NCI-H748 (cell line): ENCODE data around the gene CIDEC.
"Not testable (repeated sequence)": the region's sequence is repeated elsewhere in the genome, so short reads cannot be mapped to it uniquely, and the experiment has no call there.

Experiments
- DNase-seq: peaks from one replicate; lab custom pipeline; 2025; ENCODE audit not compliant: unreplicated experiment; lab: John Stamatoyannopoulos, UW

The CIDEC gene

DNA sequence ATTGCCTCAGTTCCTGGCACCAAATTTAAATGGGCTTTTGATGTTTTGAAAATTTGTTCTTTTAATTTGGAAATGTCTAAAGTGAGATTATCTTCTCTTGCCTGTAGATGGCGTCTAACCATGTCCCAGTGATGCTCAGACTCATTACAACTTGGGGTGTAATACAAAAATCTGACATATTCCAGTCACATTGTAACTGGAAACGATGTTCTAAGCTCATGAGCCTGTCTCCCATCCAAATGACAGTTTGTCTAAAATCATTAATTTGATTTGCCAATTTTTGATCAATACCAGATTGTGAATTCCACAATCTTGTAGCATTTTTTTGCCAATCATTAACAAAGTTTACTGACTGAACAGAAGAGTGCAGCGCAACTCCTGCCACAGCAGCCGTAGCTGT lies 31.2 kb downstream of the CIDEC start:
- DNase-seq: peak; percentile 4

DNA sequence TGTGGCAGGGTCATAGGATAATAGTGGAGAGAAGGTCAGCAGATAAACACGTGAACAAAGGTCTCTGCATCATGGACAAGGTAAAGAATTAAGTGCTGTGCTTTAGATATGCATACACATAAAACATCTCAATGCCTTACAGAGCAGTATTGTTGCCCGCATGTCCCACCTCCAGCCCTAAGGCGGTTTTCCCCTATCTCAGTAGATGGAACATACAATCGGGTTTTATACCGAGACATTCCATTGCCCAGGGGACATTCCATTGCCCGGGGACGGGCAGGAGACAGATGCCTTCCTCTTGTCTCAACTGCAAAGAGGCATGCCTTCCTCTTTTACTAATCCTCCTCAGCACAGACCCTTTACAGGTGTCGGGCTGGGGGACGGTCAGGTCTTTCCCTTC lies 32.2 kb downstream of the CIDEC start:
- not testable (repeated sequence) for DNase-seq

DNA sequence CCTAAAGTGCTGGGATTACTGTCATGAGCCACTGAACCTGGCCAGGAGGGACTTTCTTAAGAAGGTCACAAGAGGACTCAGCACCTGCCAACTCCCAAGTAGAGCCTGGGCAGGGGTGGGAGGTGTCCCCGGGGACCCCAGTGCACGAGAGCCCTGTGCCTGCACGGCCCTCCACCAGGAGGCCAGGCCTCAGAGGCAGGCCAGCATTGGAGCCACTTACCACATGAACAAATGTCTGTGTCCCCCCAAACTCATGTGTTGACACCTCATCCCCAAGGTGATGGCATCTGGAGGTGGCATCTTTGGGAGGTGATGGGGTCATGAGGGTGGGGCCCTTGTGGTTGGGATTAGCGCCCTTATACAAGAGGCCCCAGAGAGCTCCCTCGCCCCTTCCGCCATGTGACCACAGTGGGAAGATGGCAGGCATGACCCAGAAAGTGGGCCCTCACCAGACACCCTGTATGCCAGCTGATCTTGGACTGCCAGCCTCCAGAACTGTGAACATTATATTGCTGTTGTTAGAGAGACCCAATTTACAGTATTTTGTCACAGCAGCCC lies 33.0 kb downstream of the CIDEC start:
- DNase-seq: no peak

DNA sequence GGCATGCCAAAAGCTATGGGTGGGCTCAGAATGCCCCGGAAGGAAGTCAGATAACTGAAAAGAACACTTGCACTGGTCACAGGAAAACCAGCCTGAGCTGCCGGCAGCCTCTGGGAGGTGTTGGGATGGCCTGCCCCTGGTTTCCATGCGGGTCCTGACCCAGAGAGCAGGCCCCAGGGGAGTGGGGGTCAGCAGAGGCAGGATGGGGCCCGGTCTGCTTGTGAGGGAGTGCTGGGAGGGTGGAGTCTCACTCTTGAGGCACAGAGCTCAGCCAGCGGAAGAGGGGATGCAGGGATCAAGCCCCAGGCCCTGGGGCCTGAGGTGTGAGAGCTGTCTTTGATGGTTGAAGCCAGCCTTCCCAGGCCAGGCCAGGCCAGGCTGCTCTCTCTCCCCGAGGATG lies 33.8 kb downstream of the CIDEC start:
- no peak for DNase-seq

DNA sequence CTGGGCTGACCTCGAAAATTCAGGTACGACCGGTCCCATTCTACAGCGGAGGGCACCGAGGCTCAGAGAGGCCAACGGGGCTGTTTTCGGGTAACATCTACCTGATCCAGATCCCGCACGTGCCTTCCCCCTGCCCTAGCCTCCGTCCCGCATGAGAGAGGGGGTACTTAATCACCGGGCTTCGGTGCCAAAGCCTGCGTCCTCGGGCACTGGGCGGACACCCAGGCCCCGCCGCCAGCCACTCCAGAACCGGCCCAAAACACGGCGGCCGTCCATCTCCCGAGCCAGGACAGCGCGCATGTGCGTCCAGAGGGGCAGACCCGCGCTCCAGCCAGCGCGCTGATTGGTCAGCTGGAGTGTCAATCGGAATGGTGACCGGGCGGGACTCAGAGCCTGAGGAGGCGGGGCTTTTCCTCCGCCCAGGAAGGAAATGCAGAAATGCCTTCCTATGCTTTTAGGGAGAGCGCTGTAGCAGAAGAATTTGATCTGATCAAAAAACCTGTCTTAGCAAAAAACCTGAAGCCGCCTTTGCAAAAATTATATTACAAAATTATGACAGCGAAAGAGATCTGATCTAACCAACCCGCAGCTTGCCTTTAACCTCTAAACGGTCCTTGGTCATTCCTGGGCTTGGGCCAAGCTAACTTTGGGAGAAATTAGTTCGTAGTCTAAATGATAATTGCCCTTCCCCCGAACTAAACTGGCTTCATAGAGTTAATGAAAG lies 36.2 kb downstream of the CIDEC start, which contains the start of gene RPUSD3:
Gene RPUSD3, minus strand, starts transcription at position 294 of the 724 bp plus-strand sequence. Its CDS starts 18 bp downstream, at position 276.
- DNase-seq: peak; percentile 89

DNA sequence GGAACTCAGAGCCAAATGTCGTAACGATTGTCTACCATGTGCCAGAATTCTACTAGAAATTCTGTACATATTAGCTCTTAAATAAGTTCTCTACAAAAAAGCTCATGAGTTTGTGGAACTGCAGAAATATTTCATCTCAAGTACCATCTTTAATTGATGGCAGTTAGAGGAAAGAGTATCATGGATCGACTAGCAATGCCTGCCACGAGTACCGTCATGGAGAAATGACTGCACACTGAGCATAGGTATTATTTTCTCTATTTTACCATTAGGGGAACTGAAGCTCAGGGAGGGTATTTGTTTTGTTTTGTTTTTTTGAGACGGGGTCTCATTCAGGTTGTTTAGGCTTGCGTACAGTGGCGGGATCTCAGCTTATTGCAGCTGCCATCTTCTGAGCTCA lies 39.0 kb downstream of the CIDEC start:
- no peak for DNase-seq

DNA sequence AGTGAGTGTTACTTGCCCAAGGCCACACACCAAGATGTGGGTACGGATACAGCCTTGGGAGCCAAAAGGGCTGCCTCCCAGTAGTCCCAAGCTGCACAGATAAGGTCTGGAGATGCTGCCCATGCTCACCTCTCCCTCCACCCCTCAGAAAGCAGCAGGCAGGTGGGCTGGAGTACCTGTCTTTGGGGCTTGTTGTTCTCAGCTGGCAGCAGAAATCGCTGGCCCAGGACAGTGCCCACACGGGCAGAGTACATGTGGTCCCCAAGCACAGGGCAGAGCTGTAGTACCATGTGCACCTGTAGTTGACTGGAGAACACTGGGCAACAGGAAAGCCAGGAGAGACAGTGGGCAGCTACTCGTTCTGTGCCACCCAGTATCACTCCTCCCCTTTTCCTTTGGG lies 41.2 kb downstream of the CIDEC start:
- no peak for DNase-seq

DNA sequence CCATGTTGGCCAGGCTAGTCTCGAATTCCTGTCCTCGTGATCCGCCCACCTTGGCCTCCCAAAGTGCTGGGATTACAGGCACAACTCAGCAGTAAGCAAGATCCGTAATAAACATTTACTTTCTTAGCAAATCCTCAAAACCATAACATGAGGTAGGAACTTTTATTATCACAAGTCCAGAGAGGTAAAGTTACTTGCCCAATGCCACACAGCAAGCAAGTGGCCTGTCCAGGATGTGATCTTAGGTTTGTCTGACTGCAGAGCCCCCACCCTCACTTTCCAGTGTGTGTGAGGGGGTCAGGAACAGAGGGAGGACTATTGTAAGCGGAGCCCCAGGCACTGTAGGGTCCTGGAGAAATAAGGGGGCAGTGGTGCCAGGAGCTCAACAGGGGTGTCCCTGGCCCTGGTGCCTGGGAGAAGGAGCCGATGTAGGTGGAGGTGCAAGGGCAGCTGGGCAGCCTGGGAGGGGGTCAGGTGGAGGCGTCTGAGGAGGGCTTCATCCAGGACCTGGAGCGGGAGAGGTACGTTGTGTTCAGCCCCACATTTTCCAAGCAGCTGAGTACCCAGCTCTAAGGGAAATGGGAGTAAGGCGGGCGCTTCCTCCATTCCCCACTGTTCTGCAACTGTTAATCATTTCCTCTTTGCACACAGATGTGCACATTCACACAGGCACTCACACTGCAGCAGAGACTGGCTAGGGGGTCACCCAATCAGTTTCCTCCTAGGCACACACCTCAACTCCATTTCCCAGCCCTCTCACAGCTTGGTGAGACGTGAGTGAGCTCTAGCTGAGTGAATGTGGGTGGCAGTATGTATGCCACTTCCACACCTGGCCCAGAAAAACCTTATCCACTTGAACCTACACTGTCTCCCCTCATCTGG lies 42.1 kb downstream of the CIDEC start:
- DNase-seq: no peak

DNA sequence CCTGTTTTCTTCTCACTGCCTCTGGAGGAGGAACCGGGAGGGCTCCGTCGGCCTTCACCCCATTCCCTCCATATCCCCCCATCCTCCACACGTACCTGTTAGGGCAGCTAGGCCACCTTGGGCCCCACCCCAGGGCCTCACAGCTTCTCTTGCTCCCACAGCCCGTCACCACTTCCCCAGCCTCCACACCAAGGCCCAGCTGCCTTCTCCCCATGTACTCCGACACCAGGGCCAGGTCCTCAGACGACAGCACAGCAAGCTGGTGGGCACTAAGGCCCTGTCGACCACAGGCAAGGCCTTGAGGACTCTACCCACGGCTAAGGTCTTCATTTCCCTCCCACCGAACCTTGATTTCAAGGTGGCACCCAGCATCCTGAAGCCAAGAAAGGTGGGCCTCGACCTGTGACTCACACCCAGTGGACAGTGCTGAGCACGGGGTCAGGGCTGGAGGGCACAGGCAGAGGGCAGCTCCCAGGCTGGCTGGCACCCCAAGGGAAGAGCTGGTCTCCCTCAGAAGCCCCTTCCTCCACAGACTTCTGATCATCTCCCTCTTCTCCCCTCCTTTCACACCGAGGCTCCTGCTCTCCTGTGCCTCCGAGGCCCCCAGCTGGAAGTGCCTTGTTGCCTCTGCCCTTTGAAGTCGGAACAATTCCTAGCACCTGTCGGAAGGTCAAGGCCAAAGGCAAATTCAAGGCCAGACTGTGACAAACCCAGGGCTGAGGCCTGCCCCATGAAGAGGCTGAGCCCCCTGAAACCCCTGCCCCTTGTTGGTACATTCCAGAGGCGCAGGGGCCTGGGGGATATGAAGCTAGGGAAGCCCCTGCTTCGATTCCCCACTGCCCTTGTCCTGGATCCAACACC lies 45.3 kb downstream of the CIDEC start:
- no peak for DNase-seq

DNA sequence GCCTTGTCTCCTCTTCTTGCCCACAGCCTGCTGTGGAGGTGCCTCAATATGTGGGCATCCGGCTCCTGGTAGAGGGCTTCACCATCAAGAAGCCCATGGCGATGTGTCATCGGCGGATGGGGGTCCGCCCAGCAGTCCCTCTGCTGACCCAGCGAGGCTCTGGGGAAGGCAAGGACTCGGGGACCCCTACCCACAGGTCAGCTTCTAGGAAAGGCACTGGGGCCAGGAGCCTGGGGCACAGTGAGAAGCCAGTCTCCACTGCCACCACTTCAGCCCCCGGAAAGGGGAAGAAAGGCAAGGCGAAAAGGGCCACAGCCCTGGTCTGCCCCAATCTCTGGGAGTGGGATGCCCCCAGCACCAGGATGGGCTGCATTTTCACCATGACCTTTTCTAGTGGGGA lies 47.0 kb downstream of the CIDEC start:
- DNase-seq: no peak

DNA sequence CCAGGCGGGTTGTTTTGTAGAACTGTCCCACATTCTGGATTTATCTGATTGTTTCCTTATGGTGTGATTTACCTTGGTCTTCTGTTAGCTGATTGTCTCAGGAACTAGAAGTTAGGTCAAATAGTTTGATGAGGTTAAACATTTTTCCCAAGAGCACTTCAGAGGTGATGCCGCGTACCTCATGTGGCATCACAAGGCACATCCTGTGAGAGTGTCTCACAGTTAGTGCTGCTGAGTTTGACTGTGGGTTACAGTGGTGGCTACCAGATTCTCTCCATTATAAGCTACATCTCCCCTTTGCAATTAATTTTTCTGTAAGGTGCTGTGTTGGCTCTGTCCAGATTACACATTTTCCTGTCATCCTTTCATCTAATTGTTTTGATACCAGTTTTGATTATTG lies 48.8 kb downstream of the CIDEC start:
- no peak for DNase-seq

DNA sequence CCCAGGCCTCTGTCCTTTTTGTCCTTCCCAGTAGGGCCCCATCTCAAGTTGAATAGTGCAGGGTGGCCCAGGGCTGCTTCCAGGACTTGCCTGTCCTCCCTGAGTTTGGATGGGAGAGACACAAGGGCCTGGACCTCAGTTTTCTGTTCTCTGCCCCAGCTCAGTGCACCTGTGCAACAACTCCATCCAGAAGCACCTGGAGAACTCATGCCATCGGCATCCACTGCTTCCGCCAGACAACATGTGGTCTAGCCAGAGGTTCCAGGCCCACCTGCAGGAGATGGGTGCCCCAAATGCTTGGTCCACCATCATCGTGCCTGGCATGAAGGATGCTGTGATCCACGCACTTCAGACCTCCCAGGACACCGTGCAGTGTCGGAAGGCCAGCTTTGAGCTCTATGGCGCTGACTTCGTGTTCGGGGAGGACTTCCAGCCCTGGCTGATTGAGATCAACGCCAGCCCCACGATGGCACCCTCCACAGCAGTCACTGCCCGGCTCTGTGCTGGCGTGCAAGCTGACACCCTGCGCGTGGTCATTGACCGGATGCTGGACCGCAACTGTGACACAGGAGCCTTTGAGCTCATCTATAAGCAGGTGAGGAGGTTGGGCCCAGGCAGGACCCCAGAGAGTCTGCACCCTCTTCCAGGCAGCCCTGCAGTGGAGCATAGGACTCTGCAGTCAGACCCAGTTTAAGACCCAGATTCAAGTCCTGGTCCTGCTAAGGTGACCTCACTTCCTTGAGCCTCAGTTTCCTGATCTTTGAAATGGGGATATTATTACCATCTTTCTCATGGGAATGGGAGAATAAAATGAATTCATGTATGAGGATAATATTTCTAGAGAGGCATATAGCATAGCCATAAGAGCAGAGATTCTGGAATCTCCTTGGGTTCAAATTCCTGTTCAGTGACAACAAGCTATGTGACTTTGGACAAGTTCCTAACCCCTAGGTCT lies 51.0 kb downstream of the CIDEC start:
- no peak for DNase-seq

DNA sequence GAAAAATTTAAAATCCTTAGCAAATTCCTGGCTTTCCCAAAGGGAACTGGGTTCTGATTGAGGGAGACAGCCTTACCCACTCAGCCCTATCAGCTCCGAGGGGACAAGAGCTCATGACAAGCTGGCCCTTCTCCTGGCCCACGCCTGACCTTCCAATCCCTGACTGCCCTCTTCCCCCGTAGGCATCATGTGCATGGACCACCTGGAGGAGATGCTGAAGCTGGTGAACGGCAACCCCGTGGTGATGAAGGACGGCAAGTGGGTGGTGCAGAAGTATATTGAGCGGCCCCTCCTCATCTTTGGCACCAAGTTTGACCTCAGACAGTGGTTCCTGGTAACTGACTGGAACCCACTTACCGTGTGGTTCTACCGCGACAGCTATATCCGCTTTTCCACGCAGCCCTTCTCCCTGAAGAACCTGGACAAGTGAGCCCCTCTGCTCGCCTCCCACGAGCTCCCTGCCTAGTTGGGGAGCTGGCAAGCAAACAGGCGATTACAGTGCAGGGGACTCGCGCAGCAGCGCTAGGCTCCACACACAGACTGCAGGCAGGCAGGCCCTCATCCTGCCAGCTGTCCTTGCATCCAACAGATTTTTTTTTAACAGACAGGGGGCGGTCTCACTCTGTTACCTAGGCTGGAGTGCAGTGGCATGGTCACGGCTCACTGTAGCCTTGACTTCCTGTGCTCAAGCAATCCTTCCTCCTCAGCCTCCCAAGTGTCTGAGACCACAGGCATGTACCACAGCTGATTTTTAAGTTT lies 53.1 kb downstream of the CIDEC start:
- peak; percentile 20 for DNase-seq

DNA sequence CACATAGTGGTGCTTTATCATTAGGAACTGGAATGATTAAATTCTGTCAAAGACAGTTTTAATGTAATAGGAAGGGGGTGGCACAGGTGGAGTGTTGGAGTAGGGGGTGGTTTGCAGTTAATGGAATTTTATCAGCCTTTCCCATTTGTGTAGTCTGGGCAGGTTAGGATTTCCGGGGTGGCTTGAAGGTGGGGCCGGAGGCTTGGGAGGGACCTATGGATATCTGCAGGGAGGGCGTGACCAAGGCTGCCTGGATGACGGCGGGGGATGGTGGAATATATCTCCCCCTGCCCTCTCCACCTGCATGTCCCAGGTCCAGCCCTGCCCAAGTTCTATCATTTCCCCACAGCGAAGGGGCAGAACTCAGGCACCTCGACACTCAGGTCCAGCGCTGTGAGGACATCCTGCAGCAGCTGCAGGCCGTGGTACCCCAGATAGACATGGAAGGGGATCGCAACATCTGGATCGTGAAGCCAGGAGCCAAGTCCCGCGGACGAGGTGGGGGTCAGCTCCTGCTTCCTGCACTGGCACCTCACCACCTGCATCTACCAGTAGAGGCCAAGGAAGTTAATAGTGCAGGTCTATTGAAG lies 54.5 kb downstream of the CIDEC start:
- no peak for DNase-seq

DNA sequence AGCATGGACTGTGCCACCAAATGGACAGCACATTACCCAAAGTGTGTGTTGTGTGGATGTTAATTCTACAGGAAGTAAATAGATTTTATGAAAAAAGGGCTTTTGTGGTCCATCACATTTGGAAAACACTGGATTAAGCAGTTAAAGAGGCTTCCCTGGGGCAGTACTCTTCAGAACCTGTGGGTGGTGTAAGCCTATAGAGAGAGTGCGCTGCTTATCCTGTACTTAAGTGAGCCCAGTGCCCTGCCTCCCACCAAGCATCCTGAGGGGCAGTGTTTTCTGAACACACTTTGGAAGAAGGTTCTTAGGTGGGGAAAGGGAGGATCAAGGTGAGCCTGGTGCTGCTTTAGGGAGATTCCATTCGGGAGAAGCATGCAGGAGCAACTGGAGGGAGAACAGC lies 59.1 kb downstream of the CIDEC start:
- DNase-seq: no peak

DNA sequence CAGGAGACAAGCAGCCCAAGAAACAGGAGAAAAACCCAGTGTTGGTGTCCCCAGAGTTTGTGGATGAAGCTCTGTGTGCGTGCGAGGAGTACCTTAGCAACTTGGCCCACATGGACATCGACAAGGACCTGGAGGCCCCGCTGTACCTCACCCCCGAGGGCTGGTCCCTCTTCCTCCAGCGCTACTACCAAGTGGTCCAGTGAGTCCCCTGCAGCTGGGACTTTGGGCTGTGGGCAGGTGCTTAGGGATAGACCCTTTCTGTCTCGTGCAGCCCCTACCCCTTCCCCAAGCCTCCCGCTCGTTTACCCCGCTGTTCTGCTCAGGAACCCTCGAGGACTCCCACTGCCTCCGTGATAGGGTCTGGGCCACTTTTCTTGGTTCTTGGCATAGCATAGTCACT lies 59.5 kb downstream of the CIDEC start:
- DNase-seq: no peak

DNA sequence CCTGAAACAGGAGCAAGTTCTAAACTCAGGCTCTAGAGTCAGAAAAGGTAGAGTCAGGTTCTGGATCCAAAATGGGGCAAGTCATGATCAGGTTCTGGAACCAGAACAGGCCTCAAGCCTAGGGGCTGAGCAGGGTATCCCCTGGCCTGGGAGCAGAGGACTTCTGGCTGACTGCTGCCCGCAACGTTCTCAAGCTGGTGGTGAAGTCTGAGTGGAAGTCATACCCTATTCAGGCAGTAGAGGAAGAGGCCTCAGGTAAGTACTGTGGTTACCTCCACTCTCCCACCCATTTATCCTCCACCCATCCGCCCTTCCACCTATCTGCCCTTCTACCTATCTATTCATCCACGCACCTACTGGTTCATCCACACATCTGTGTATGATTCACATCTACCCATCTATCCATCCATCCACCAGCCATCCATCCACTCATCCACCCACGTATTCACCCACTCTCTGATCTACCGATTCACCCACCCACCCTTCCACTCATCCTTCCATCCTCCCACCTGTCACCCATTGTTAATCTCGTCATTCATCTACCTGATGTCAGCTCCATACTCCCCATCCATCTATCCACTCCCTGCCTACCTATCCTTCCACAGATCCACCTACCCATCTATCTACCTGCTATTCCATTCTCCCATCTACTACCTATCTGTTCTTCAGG lies 61.3 kb downstream of the CIDEC start:
- DNase-seq: no peak

DNA sequence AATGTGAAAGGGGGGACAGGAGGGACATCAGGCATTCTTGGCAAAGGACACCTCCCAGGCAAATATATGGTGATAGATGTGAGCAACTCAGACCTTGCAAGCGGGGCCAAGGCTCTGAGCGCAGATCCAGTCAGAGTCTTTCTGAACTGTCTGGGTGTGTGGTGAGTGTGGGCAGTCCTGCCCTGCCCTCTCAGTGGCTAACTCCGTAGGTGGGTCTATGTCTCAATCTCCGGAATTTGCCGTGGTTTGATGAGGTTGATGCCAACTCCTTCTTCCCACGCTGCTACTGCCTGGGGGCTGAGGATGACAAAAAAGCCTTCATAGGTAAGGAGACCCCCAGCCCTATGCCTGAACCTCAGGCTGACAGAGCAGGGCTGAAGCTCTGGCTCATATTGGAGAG lies 62.6 kb downstream of the CIDEC start:
- DNase-seq: no peak
